ENCODE results near the gene TPSD1.
"Not testable (repeated sequence)": the region's sequence is repeated elsewhere in the genome, so short reads cannot be mapped to it uniquely, and the experiment has no call there.

Gene TPSD1

DNA sequence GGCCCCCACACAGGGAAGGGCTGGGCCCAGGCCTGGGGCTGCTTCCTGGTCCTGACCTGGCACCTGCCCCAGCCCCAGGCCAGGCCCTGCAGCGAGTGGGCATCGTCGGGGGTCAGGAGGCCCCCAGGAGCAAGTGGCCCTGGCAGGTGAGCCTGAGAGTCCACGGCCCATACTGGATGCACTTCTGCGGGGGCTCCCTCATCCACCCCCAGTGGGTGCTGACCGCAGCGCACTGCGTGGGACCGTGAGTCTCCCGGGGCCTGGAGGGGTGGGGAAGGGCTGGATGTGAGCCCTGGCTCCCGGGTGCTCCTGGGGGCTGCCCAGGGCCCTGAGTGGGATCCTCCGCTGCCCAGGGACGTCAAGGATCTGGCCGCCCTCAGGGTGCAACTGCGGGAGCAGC is 14.8 kb upstream of the TPSD1 start:
- DNase-seq (ENCODE audit: low spot score), result not testable (repeated sequence)

DNA sequence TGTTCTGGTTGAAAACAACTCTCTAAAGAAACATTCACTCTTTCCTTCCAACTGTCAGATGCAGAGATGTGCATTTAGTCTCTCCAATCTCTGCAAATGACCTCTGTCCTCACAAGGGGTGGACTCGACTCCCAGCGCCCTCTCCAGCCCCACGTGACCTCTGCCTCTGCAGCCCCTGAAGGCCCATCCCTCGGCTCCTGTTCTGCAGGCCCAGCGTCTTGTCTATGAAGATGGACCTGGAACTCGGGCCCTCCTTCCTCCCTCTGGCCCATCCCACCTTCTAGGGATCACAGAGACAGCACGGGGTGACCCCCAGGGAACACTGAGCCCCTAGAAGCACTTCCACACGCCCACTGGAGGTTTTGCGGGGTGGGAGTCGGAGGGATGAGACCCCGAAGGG is 12.5 kb upstream of the TPSD1 start:
- DNase-seq (ENCODE audit: low spot score), result not testable (repeated sequence)

DNA sequence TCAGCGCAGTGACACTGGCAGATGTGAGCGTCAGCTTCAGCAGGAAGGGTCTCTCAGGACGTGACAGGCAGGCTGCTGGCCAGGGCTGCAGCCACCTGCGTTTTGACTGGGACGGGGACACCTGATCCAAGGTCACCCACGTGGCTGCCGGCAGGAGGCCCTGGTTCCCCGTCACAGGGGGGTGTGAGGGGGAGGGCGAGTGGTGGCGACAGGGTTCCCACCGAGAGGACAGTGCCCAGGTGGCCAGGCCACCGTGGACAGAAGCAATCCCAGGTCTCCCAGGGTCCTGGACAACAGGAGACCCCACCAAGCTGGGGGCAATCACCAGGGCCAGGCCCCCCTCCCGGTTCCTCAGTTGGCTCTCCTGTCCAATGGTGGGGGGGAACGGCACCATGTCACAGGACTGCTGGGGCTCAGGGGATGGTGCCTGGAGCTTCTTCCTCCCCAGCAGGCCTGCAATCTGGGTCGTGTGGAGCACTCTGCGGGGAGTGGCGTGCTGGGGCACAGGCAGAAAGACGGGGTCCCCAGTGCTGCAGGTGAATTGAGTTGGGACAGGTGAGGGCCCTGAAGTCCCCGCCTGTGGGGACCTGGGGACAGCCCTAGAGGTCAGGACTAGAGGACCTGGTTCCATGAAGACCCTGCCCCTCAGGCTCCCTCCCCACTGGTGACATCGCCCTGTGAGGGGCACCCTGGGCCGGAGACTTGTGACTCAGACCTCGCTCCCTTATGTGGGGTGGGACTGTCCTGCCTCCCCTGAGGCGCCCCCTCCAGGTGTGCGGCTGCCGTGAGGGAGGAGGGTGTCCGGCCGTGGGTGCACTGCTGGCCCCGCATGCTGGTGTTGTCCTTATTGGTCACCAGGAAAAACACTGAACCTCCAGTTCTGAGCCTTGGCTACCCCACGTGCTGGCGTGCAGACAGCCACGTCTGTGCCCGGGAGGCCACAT is 11.7 kb upstream of the TPSD1 start:
- not testable (repeated sequence) for DNase-seq (ENCODE audit: low spot score)

DNA sequence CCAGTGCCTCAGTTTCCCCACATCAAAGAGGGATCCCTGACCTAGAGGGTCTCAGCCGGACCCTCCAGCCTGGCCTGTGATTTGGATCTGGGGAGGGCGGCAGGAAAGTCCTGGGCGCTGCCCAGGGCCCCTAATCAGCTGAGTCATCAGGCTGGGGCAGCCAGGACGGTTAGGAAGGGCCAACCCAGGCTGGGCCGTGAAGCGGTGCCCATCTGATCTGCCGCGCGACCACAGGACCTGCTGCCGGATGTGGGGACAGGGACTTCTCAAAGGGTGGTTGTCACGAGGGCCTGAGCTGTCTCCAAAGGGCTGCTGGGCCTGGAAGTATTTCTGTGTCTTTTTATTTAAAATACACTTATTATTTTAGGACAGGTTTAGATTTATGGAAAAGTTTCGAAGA is 11.0 kb upstream of the TPSD1 start:
- no peak for DNase-seq (ENCODE audit: low spot score)

DNA sequence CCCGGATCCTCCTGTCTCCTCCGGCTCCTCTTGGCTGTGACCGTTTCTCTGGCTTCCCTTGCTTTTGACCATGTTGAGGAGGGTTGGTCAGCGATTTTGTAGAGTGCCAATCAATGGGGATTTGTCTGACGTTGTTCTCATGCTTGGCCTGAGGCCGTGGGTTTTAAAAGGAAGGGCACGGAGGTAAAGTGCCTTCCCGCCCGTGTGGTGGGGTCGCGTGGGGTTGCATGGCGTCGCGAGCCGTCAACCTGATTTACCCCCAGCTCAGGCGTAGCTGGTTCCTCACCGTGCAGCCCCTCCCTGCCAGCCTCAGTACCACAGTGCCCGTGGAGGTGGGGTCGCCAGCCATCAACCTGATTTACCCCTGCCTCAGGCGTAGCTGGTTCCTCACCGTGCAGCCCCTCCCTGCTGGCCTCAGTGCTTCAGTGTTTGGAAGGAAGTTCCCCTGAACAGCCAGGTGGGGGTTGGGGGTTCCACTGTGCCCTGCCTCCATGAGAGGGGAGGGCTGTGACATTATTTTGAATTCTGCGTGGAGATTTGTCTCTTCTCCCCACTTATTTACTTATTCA is 10.3 kb upstream of the TPSD1 start:
- DNase-seq (ENCODE audit: low spot score), result no peak

DNA sequence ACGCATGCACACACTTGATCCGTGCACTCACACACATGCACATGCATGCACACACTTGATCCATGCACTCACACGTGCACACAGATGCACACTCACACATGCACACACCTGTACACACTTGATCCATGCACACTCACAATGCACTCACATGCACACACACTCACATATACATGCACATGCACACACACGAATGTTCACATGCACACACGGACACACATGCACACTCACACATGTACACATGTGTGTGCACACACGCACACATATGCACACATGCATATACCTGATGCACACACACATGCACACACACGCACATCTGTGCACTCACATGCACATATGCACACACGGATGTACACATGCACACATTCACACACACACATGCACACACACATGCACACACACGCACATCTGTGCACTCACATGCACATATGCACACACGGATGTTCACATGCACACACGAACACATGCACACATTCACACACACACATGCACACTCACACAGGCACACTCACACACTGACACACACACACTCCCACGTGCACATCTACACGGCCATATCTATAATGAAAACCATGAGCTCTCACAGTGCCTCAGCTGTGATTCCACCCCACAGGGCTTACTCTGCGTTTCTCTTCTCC is 7.8 kb upstream of the TPSD1 start:
- not testable (repeated sequence) for DNase-seq (ENCODE audit: low spot score)

DNA sequence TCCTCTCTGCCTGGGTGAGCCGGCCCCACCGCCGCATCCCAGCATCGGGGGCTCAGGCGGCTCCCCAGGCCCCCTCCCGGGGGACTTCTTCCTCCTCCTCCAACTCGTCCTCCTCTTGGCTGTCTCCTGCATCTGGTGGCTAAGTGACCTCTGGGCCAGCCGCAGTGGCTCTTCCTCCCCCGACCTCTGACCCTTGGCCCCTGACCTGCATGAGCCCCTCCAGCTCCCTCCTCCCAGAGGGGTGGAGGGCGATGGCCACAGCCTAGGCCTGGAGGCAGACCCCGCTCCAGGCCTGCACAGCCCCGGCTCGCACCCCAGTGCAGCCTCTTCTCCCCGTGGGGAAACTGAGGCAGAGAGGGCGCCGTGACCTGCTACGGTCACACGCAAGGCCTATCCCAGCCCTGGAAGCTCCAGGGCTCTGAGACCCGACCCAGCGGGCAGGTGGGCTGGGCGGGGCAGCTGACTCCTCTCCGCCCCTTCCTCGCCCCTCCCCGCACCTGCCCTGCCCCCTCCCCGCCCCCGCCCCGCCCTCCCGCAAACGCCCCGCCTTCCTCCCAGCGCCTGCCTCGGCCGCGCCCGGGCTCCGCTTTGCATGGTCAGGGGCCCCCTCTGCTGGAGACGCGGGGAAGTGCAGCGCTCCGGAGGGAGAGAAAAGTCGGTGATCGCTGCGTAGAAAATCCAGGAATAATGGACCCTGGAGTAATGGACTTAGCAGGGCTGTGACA is 6.7 kb upstream of the TPSD1 start:
- not testable (repeated sequence) for DNase-seq (ENCODE audit: low spot score)

DNA sequence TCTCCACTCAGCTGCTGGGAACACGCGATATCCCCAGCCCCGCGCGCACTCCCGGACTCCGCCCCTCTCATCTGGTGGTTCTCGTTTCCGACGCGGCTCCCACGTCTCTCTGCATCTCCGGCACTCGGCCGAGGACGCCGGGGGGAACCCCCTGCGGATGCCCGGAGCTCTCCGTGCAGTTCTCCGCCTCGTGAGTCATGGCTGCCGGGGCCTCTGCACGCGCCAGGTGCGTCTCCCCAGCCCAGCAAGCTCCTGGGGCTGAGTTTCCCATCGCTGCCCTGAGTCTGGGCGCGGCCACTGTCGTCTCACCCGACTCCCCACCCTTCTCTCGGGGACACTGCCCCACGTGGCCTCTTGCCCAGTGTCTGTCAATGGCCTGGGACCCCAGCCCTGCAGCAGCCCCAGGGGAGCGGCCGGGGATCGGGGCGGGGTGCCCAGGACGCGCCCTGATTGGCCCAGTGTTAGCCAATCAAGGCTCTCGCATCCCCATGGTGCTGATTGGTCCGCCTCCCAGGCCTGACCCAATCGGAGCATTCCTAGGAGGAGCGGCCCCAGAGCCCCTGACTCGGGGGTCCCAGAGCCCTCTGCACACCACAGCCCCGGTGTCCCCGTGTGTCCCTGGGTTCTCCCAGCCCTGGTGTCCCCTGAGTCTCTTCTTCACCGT is 2.0 kb upstream of the TPSD1 start:
- not testable (repeated sequence) for DNase-seq (ENCODE audit: low spot score)

DNA sequence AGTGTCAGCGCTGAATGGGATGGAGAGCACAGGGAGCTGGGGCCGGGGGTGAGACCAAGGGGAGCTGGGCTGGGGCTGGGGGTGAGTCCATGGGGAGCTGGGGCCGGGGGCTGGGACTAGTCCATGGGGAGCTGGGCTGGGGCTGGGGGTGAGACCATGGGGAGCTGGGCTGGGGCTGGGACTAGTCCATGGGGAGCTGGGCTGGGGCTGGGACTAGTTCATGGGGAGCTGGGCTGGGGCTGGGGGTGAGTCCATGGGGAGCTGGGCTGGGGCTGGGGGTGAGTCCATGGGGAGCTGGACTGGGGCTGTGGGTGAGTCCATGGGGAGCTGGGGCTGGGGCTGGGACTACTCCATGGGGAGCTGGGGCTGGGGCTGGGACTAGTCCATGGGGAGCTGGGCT is 1.0 kb upstream of the TPSD1 start:
- DNase-seq (ENCODE audit: low spot score), result not testable (repeated sequence)

DNA sequence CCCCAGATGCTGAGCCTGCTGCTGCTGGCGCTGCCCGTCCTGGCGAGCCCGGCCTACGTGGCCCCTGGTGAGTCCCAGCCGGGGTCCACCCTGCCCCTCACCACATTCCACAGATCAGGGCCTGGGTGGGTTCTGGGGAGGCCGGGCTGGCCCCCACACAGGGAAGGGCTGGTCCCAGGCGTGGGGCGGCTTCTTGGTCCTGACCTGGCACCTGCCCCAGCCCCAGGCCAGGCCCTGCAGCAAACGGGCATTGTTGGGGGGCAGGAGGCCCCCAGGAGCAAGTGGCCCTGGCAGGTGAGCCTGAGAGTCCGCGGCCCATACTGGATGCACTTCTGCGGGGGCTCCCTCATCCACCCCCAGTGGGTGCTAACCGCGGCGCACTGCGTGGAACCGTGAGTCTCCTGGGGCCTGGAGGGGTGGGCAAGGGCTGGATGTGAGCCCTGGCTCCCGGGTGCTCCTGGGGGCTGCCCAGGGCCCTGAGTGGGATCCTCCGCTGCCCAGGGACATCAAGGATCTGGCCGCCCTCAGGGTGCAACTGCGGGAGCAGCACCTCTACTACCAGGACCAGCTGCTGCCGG is 516 bp downstream of the TPSD1 start:
- DNase-seq (ENCODE audit: low spot score), result not testable (repeated sequence)

DNA sequence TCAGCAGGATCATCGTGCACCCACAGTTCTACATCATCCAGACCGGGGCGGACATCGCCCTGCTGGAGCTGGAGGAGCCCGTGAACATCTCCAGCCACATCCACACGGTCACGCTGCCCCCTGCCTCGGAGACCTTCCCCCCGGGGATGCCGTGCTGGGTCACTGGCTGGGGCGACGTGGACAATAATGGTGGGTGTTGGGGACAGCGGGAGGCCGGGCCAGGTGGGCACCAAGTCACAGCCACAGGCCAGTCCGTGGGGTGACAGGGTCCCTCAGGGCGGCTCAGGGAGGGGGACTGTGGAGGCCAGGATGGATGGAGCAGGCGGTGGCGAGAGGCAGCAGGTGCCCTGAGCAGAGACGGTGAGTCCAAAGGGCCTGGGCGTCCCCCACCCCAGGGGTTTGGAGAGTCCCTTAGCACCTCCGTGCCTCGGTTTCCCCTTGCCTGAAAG is 1.0 kb downstream of the TPSD1 start:
- DNase-seq (ENCODE audit: low spot score), result no peak

DNA sequence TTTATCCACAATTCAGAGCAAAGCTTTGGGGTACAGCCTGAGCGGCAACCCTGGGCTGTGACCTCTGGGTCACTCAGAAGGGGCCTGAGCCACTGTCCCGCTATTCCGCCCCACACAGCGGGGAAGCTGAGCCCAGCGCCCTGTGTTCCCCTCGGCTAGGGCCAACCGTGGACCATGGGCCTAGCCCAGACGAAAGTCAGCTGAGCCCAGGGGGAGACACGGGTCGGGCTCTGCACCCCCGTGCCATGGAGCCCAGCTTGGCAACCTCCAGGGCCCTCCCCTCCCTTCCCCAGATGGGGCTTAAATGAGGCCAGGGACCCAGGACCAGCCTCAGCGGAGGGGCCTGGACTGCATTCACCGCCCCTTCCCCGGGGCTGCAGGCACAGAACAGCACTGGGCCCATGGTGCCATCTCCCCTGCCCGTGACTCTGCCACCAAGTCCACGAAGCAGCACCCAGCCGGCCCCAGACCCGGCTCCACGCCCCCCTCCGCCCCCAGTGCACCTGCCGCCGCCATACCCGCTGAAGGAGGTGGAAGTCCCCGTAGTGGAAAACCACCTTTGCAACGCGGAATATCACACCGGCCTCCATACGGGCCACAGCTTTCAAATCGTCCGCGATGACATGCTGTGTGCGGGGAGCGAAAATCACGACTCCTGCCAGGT is 1.8 kb downstream of the TPSD1 start:
- DNase-seq (ENCODE audit: low spot score), result no peak

DNA sequence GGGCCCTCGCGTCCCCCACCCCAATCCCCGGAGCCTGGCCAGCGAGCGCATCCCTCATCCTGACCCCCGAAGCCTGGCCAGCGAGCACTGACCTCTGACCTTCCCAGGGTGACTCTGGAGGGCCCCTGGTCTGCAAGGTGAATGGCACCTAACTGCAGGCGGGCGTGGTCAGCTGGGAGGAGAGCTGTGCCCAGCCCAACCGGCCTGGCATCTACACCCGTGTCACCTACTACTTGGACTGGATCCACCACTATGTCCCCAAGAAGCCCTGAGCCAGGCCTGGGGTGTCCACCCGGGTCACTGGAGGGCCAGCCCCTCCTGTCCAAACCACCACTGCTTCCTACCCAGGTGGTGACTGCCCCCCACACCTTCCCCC is 2.3 kb downstream of the TPSD1 start:
- no peak for DNase-seq (ENCODE audit: low spot score)

DNA sequence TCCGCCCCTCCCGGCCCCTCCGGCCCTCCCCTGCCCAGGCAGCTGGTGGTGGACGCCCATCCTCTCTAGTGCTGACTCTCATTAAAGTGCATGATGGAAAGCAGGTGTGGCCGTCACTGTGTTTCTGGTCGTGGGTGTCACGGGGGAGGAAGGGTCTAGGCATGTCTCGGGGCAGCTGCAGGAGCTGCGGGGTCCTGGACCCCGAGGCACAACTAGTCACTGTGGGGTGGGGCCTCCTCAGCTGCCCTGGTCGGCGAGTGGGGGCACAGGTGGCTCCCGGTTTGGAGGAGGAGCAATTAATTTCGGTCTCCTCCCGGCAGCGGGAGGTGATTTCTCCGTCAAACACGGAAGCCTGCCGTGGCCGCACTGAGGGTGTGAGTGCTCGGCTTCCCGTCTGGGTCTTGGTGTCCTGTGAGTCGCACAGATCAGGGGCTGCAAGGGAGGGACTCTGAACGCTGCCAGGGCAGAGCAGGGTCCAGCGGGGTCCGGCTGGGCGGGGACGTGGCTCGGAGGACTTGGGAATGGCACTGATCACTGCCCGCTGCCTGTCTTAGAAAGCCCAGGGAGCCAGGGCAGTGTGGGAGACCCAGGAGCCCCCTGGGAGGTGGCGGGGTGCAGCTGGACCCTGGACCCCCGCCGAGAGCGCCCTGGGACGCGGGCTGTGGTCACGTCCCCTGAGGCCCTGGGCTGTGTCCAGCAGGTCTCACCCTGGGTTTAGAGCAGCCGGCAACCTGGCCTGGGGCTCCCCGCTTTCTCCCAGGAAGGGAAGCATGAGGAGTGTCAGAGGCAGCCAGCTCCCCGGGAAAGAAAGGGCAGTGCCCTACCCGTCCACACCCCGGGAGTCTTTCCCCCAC is 3.3 kb downstream of the TPSD1 start:
- DNase-seq (ENCODE audit: low spot score), result no peak

DNA sequence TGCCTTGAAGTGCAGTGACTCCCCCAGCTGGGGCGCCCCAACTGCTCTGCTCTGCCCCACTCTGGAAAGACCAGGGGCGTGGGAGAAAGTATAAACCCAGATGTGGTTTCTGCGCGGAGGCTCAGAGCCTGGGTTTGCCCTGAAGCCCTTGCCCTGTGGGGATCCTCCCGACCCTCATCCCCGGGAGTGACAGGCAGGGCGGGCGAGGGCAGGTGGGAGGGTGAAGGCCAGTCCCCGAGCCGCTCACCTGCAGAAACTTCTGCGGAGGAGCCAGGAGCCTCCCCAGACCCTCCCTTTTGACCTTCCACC is 3.8 kb downstream of the TPSD1 start:
- DNase-seq (ENCODE audit: low spot score), result no peak

DNA sequence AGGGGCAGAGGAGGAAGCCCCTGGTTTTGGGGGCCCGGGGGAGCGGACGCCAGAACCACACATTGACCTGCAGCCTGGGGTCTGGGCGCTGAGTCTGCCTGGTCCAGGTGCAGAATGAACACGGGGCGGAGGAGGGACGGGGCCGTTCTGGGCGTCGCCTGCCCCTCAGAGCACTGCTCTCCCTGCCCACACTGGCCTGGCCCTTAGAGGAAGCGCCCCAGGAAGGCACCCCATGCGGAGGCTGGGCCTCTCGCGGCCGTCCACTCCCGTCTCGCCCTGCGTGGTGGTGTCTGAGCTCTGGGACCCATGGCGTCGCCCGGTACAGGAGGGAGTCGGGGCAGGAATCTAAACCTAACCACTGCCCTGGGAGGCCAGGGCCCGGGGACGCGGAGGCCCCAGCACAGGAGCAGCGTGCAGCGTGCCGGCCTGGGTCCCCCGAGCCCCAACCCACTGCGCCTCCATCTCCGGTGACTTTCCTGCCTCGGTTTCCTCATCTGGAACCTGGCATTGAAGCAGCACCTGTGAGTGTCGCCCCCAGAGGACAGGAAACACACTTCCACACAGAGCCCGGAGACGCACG is 4.3 kb downstream of the TPSD1 start:
- DNase-seq (ENCODE audit: low spot score), result no peak

DNA sequence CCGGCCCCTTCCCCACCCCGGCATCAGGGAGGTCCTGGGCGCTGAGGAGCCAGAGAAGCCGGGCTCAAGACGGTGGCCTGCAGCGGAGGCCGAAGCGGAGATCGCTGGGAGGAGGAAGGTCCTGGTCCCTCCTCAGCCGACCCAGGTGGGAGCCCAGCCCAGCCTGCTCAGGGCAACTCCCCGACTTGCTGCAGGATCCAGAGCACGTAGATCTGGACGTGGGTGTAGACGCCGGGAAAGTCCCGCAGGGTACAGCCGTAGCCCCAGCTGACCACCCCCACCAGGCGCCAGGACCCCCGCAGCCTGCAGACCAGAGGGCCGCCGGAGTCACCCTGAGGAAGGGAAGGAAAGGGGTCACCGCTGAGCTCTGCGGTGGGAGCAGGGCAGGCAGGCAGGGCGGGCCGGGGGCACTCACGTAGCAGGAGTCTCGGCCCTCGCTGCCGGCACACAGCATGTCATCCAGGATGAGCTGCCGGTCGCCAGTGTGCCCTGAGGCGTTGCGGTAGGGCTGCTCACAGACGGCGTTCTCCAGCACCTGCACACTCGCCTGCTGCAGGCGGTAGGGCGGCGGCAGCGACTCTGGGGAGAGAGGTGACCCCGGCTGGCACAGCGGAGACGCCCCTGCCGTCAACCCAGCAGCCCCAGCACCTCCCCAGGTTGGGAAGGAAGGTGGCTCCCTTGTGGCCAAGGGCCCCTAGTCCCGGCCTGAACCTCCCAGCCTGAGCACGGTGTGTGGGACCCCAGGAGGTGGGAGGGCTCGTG is 5.4 kb downstream of the TPSD1 start:
- no peak for DNase-seq (ENCODE audit: low spot score)

DNA sequence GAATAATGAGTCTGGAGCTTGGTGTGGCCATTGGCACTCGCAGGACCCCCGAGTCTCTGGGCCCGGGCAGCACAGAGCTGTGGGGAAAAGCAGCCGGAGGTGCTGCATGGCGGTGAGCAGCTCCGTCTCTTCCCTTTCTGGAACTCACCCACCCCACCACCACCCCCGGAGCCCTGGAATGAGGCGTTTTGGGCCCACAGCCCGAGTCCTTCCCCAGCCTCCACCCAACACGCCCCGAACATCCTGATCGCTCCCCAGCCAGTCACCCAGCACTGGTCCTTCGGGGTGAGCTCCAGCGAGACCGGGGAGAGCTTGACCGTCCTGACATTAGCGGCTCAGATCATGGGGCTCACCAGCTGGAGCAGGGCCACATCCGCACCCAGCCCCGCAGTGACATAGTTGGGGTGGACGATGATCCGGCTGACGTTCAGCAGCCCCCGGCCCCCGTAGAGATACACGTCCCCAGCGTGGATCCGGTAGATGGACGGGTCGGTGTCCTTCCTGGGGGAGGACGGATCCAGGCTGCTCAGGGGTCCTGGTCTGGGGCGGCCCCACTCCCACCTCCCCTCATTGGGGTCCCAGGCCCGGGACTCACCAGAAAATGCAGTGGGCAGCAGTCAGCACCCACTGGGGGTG is 6.5 kb downstream of the TPSD1 start:
- DNase-seq (ENCODE audit: low spot score), result no peak

DNA sequence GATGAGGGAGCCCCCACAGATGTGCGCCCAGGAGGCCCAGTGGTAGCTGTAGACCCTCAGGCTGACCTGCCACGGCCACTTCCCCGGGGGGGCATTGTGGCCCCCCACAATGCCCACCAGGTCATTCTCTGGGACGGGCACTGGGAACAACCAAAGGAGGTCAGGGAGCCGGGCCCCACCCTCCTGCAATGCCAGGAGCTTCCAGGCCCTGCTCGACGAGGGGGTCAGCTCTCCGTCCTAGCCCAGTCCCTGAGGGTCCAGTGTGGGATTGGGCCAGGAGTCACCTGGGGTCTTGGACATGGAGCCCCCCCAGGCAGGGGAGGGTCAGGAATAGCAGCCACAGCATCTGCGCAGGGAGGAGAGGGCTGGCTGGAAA is 7.0 kb downstream of the TPSD1 start:
- no peak for DNase-seq (ENCODE audit: low spot score)

All from cerebellar cortex (tissue), 1 donor.